Measurements from ENCODE around the gene BCL3.
"Not testable (repeated sequence)": the region's sequence is repeated elsewhere in the genome, so short reads cannot be mapped to it uniquely, and the experiment has no call there.

Gene BCL3

DNA sequence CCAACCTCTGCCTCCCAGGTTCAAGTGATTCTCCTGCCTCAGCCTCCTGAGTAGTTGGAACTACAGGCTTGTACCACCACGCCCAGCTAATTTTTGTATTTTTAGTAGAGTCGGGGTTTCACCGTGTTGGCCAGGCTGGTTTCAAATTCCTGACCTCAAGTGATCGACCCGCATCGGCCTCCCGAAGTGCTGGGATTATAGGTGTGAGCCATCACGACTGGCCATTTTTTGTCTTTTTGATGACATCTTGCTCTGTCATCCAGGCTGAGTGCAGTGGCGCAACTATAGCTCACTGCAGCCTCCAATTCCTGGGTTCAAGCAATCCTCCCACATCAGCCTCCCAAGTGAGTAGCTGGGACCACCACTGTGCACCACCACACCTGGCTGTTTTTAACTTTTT is 28.1 kb upstream of the BCL3 start:
- in situ Hi-C loops (cut with HindIII; ENCODE audit: low sequenced_read_pairs), result not testable (repeated sequence)

DNA sequence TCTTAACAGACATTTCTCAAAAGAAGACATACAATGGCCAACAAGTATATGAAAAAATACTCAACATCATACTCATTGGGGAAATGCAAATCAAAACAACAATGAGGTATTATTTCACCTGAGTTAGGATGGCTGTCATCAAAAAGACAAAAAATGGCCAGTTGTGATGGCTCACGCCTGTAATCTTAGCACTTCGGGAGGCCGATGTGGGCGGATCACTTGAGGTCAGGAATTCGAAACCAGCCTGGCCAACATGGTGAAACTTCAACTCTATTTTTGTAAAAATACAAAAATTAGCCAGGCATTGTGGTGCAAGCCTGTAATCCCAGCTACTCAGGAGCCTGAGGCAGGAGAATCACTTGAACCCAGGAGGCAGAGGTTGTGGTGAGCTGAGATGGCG is 27.6 kb upstream of the BCL3 start:
- in situ Hi-C loops (cut with HindIII; ENCODE audit: low sequenced_read_pairs), result no loop called here

DNA sequence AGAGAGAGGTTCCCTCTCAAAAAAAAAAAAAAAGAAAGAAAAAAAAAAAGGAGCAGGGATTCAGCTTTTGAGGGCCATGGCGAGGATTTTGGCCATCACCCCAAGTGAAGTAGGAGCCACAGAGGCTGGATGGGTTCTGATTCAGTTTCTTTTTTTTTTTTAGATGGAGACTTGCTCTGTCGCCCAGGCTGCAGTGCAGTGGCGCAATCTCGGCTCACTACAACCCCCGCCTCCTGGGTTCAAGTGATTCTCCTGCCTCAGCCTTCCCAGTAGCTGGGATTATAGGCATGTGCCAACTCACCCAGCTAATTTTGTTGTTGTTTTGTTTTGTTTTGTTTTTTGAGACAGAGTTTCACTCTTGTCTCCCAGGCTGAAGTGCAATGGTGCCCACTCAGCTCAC is 27.1 kb upstream of the BCL3 start:
- in situ Hi-C loops (cut with HindIII; ENCODE audit: low sequenced_read_pairs), result not testable (repeated sequence)

DNA sequence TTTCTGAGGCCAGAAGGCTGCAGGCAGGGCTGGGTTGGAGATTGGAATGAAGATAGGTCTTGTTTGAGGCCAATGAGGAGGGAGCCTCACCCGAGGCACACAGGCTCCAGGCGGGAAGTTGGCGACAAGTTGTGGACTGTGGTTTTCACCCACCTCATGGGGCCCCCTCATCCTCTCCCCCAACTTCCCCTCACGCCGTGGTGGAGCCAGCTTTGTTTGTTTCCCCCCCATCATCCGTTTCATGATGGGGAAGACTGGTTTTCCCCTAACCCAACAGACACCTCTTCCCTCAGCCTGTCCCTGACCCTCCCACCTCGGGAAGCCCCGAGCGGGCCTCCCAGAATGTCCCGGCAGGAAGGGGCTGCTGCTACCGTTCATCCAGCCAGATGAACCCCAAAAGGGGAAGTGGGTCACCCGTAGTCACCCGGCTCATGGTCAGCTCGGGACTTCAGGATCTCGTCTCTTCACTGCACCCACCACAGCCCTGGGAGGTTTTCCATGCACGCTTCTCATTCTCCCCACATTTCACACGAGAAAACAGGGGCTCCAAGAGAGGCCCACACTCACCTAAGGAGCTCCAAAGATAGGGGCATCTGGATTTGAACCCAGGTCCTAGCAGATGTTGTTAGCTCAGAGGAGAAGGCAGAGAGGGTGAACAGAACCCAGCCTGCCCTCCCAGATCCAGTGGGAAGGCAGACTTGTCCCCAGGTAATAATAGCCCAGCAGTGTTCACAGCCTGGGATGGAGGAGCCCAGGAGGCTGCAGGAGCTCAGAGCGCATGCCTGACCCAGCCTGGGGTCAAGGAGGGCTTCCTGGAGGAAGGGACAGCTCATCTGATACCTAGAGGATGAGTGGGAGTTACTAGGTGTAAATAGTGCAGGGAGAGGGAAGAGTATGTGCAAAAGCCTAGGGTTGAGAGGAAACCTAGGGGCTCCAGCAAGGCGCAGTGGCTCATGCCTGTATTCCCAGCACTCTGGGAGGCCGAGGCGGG is 26.1 kb upstream of the BCL3 start:
- in situ Hi-C loops (cut with HindIII; ENCODE audit: low sequenced_read_pairs), result no loop called here

DNA sequence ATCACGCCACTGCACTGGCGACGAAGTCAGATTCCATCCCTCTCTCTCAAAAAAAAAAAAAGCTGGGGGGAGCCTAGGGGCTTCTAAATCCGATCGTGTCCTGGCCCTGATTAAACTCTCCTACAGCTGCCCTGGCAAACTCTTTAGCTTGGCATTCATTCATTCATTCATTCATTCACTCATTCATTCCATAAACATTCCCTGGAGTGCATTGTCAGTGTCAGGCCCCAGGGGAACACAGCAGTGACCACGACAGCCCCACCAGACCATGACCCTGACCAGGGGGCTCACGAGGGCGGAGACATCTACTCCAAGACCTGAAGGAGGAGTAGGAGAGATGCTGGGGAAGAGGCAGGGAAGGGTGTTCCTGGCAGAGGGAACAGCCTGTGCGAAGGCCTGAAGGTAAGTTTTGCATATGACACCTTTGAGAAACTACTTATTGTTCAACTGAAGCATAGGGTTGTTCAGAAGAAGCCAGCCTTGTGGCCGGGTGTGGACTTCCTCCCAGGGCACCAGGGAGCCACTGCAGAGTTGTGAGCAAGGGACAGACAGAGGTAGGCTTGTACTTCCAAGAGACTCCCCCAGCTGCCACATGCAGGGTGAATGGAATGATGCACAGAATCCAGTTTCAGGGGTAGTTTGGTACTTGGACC is 25.1 kb upstream of the BCL3 start:
- in situ Hi-C loops (cut with HindIII; ENCODE audit: low sequenced_read_pairs), result no loop called here

DNA sequence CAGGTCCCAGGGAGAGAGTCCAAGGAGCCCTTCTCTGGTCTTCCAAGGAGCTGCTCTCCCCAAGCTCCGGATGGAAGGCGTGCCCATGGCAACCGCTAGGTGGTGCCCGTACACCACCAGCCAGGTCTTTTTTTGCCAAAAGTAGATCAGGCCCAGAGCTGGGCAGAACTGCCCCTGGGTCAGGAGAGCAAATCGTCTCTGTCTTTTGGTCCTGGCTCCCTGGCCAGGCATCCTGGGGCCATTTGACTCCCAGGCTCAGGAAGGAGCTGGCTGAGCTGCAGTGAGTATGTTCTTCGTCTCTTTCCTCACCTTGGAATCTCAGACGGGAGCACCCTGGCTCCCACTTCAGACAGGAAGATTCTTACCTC is 24.6 kb upstream of the BCL3 start:
- in situ Hi-C loops (cut with HindIII; ENCODE audit: low sequenced_read_pairs), result no loop called here

DNA sequence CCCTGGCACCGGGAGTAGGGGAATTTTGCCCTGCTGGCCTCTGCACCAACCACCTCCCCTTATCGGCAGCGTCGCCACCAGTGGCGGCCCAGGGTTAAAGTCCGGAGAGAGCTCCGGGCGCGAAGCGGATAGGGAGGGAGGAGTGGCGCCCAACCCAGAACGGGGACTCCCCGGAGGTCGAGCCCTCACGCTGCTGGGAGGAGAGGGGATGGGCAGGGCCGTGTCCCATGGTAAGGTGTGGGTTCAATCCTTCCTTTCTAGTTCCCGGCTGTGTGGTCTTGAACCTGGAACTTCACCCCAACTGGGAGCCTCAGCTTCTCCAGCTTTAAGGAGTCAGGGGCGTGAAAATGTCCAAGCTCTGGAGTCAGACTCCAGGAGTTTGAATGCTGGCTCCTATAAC is 23.3 kb upstream of the BCL3 start:
- in situ Hi-C loops (cut with HindIII; ENCODE audit: low sequenced_read_pairs), result no loop called here

DNA sequence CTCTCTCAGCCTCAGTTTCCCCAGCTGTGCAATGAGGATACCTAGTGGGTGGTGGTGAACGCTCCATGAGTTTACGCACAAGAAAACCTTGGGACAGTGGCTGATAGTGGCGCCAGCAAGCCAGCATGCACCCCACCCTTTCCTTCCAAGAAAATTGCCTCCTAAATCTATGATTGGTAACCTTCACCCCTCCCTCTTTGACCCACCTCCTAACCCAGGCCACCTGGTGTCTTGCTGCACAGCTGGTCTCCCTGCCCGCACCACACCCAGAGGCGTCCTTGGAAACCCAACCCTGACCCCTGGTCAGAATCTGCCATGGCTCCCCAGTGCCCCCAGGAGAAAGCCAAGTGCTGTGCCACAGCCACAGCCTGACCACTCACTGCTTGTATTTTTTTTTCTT is 22.8 kb upstream of the BCL3 start:
- in situ Hi-C loops (cut with HindIII; ENCODE audit: low sequenced_read_pairs), result no loop called here

DNA sequence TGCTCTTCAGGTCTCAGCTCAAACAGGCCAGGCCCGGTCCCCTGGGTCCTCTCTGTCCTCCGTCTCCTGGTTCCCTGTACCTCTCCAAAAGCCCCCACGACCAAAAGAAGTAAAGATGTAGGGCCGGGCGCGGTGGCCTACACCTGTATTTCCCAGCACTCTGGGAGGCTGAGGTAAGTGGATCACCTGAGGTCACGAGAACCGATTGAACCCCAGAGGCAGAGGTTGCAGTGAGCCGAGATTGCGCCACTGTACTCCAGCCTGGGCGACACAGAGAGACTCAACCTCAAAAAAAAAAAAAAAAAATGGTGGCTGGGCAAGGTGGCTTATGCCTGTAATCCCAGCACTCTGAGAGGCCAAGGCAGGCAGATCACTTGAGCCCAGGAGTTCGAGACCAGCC is 22.0 kb upstream of the BCL3 start:
- in situ Hi-C loops (cut with HindIII; ENCODE audit: low sequenced_read_pairs), result no loop called here

DNA sequence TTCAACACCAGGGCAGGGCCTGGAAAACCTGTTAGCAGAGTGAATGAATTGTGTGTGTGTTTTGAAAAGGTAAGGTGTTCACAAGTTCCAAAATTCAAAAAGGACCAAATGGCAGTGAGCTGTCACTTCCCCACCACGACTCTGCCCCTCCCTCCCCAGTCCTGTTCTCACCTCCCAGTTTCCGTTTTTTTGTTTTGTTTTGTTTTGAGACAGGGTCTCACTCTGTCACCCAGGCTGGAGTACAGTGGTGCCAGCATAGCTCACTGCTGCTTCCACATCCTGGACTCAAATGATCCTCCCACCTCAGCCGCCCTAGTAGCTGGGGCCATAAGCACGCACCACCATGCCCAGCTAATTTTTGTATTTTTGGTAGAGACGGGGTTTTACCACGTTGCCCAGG is 20.3 kb upstream of the BCL3 start:
- in situ Hi-C loops (cut with HindIII; ENCODE audit: low sequenced_read_pairs), result no loop called here

DNA sequence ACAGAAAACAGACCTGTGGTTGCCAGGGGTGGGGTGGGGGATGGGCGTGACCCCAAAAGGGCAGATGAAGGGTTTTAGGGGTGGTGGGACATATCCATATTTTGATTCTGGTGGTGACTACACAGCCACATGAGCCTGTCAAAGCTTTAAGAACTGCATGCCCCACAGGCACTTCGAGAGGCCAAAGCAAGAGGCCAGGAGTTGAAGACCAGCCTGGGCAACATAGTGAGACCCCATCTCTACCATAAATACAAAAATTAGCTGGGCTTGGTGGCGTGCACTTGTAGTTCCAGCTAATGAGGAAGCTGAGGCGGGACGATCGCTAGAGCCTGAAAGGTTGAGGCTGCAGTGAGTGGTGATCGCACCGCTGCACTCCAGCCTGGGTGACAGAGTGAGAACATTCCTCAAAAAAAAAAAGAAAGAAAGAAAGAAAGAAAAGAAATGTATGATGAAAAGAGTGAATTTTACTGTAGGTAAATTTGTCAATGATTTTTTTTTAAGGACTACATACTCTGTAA is 18.9 kb upstream of the BCL3 start:
- in situ Hi-C loops (cut with HindIII; ENCODE audit: low sequenced_read_pairs), result no loop called here

DNA sequence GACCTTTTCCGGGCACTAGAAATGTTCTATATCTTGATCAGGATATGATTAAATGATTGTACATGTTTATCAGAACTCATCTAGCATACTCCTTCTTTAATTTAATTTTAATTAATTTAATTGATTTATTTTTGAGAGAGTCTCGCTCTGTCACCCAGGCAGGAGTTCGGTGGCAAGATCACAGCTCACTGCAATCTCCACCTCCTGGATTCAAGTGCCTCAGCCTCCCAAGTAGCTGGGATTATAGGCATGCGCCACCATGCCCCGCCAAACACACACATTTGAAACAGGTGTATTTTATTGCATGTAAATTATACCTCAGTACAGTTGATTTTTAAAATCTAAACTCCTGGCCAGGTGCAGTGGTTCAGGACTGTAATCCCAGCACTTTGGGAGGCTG is 17.4 kb upstream of the BCL3 start:
- in situ Hi-C loops (cut with HindIII; ENCODE audit: low sequenced_read_pairs), result no loop called here

DNA sequence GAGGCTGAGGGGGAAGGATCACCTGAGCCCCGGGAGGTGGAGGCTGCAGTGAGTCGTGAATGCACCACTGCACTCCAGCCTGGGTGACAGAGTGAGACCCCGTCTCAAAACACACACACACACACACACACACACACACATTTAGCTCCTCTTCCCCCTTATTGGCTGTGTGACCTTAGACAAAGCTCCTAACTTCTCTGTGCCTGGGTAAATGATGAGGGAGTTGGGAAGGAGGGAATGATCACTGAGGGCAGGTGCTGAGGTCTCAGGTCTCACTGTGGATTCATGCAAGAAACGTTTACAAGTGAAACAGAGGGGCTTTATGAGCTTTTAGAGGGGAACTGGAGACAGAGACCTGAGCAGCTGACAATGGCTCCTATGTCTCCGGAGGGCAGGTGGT is 16.9 kb upstream of the BCL3 start:
- in situ Hi-C loops (cut with HindIII; ENCODE audit: low sequenced_read_pairs), result no loop called here

DNA sequence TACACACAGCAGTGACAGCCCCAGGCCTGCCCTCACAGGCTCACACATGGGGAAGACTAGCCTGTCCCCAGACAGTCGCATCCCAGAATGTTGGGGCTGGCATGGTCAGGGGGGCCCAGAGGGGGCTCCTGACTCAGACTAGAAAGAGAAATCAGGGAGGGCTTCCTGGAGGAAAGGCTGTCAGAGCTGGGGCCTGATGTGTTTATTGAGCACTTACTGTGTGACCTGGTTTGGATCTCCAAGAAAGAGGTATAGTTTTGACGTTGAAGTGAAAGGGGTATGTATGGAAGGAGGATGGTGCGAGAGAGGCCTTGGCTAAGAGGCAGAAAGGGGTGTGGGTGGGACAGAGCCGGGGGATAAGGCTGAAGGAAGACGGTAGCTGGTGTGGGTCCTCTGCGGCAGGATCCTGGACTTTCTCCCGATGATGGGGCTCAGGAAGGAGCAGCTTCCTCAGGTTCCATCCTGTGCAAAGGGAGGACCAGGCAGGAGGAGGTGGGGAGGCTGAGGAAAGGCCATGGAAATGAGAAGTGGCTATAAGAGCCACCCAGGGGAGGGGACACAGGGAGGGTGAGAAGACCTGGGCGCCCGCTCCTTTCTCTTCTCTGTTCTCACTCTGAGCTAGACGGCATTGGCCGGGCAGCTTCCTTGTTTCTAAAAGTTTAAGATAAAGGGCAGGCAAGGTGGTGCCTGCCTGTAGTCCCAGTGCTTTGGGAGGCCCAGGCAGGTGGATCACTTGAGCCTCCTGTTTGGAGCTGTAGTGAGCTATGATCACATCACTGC is 16.1 kb upstream of the BCL3 start:
- in situ Hi-C loops (cut with HindIII; ENCODE audit: low sequenced_read_pairs), result no loop called here

DNA sequence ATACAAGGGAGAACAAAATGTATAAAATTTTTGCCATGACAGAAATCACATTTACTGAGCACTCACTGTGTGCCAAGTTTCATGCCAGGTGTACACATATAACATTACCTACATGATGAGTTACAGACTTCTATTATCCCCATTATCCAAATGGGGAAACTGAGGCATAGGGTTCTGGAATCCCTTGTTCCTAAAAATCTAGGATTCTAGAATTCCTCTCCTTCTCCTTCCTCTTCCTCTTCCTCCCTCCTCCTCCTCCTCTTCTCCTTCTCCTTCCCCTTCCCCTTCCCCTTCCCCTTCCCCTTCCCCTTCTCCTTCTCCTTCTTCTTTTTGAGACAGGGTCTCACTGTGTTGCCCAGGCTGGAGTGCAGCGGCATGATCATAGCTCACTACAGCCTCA is 14.2 kb upstream of the BCL3 start:
- in situ Hi-C loops (cut with HindIII; ENCODE audit: low sequenced_read_pairs), result no loop called here

DNA sequence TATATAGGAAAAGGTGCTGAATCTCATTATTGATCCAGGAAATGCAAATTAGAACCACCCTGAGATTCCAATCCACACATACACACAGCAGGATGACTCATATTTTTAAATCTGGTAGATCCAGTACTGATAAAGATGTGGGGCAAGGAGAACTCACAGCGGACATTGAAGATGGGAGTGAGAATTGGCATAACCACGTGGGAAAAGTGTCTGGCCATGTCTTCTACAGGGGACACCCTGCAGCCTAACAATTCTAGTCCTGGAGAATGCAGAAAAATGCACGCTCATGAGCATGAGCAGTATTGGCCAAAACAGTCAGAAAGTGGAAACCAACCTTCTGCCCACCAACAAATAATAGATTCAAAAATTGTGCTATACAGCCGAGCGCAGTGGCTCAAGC is 13.5 kb upstream of the BCL3 start:
- in situ Hi-C loops (cut with HindIII; ENCODE audit: low sequenced_read_pairs), result no loop called here

DNA sequence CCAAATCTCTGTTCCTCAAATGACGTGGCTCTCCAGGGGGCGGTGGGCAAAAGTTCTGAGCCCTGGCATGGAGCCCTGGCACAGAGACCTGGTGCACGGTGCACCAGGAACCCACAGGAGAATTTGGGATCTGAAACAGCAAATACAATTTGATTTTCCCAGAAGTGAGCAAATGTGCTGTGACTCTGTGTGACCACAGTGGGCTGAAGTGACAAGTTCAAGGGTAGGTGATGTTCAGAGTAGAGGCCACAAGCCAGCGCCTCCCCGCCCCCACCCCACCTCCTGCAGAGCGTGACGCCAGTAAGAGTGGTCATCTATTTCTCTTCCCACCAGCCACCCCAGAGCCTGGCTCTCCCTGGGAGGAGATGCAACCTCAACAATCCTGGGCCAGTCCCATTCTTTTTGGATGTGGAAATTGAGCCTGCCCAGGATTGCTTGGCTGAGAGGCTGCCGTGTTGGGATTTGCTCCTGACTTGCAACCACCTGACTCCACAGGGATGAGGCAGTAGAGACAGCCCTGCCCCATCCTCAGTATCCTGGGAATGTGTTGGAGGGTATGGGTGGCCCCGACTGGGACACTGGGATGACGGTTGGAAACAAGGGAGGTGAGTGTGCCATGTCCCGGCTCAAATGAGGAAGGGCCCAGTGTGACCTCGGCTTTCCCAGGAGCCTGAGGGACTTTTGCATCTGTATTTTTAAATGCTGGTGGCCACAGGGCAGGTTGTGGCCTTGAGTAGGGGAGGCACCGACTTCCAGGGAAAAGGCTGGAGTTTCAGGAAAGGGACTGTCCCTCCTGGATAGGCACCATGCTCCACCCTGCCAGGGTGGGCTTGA is 11.1 kb upstream of the BCL3 start:
- in situ Hi-C loops (cut with HindIII; ENCODE audit: low sequenced_read_pairs), result no loop called here

DNA sequence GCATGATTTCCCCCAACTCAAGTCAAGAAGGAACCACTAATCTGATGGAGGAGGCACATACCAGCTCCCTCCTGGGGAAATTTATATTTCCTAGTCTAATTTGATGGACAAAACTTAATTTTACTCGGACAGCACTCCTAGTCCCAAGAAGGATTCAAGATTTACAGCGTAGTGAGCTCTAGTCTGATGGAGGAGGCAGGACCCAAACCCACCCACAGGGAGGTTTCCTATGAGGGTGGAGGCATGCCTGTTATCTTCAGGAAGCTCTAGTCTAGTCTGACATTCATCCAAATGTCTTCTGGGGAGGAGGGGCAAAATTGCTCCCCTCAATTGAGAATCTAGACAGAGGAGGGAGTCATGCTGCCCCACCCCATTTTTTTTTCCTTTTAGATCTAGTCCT is 10.4 kb upstream of the BCL3 start:
- in situ Hi-C loops (cut with HindIII; ENCODE audit: low sequenced_read_pairs), result no loop called here

DNA sequence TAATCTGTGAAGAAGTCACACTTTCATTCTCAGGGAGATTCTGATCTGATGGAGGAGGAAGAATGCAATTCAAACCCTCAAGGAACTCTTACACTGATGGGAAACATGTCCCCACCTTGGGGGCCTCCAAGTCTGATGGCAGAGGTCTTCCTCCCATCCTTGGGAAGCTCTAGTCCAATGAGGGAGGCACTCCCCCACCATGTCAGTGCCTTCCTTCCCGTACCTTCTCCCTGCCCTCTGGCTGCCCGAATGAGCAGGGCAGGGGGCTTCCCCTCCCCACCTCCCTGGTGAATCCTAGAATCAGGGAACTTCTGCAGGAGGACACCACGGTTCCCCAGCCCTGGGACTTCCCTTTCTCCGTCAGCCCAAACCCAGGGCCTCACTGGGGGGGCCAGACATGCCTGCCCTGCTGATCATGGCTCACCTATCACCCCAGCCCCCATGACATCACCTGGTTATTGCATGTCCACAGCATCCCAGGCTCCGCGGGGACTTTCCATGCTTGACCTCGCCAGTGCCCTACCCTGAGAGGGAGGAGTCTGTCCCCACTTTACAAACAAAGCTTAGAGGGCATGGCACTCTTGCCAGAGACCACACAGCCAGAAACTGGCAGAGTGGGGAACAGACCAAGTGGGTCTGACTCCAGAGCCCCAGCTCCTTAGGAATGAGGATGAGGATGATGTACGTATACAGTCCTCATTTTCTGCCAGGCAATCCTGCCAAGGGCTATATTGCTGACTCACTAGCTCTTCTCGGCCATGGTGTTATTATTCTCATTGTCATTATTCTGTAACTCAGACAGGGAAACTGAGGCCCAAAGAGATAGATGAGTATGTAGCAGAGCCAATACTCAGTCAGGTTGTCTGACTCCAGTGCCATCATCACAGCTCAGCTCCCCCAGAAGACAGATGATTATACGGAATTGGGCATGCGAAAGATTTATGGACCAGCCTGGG is 9.6 kb upstream of the BCL3 start:
- in situ Hi-C loops (cut with HindIII; ENCODE audit: low sequenced_read_pairs), result no loop called here
